ENCODE data around the gene PARVG. TPM values are rescaled to one million over a fixed set of nuclear protein-coding genes. Genes with fewer than 3 reads are reported as not detected.

PARVG gene
- total and polyA plus RNA-seq, 9 donors = 2.9 to 14.1 (median 4.1) TPM

DNA sequence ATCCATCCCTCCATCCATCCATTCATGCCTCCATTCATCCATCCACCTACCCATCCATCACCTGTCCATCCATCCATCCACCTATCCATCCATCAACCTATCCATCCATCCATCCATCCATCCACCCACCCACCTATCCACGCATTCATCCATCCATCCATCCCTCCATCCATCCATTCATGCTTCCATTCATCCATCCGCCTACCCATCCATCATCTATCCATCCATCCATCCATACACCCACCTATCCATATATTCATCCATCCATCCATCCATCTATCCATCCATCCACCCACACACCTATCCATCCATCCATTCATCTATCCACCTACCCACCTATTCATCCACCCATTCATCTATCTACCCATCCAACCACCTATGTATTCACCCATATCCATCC, 13.8 kb downstream of the PARVG start:
- no peaks in the 10 kb centered on the region for H3K36me3 ChIP-seq
- TF ChIP-seq POLR2A (IDR thresholded peaks at IDR 0.05) (no peak), EP300 (IDR thresholded peaks at IDR 0.05) (no peak)
- TF ChIP-seq, protein P1, sequence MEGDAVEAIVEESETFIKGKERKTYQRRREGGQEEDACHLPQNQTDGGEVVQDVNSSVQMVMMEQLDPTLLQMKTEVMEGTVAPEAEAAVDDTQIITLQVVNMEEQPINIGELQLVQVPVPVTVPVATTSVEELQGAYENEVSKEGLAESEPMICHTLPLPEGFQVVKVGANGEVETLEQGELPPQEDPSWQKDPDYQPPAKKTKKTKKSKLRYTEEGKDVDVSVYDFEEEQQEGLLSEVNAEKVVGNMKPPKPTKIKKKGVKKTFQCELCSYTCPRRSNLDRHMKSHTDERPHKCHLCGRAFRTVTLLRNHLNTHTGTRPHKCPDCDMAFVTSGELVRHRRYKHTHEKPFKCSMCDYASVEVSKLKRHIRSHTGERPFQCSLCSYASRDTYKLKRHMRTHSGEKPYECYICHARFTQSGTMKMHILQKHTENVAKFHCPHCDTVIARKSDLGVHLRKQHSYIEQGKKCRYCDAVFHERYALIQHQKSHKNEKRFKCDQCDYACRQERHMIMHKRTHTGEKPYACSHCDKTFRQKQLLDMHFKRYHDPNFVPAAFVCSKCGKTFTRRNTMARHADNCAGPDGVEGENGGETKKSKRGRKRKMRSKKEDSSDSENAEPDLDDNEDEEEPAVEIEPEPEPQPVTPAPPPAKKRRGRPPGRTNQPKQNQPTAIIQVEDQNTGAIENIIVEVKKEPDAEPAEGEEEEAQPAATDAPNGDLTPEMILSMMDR (IDR thresholded peaks at IDR 0.05) = no peak
- no peaks in the 10 kb centered on the region for H3K4me1 ChIP-seq (ENCODE audit: insufficient read depth)
- no peaks in the 10 kb centered on the region for H3K9me3 ChIP-seq
- WGBS, 3 donors = 69 to 98% (median 97%) methylated on average over 2 of the region's 2 CpGs
- DNase-seq = no peak
- no peaks in the 10 kb centered on the region for H3K27me3 ChIP-seq
- intact Hi-C loops (cut with DNase I) = no loop called here
- H3K4me3 ChIP-seq = no peak overlapping the region
- no peak overlapping the region for H3K27ac ChIP-seq

DNA sequence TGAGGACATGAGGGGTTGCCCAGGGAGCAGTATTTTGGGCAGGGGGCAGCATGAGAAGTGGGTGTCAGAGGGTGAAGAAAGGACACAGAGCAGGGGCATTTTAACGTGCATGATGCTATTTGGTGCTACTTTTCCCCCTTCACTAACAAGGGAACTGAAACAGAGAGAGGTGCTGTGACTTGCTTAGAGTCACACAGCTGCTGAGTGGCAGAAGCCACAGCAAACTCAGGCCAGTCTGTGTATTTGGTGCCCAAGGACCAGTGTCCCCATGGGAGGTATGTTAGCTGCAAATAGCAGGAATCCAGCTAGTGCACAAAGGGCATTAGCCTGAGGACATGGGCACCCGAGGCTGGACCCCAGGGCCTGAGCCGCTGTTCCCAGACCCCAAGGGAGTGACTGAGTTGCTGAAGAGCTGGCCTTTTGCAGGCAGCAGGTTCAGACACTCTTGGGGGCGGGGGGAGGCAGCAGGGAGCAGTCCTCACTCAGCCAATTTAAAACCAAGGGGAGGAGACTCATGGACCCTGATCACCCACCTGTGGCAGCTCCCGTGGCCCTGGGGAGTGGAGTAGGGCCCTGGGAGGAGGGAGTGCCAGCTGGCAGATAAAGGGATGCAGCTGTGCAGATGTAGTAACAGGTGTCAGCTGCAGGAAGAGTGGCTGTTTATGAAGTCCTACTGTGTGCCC, 14.6 kb downstream of the PARVG start:
- no peak overlapping the region for H3K27ac ChIP-seq
- WGBS, 3 donors = 54 to 60% (median 56%) methylated on average over 5 of the region's 5 CpGs
- intact Hi-C loops (cut with DNase I) = no loop called here
- no peaks in the 10 kb centered on the region for H3K9me3 ChIP-seq
- DNase-seq = peak in 1 of 5 donors; percentile 5
- H3K4me1 ChIP-seq (ENCODE audit: insufficient read depth) = no peaks in the 10 kb centered on the region
- no peak overlapping the region for H3K4me3 ChIP-seq
- TF ChIP-seq EP300 (IDR thresholded peaks at IDR 0.05) = no peak
- TF ChIP-seq POLR2A (IDR thresholded peaks at IDR 0.05) = no peak
- TF ChIP-seq, protein P1 (IDR thresholded peaks at IDR 0.05) = no peak
- H3K36me3 ChIP-seq = no peaks in the 10 kb centered on the region
- no peaks in the 10 kb centered on the region for H3K27me3 ChIP-seq

DNA sequence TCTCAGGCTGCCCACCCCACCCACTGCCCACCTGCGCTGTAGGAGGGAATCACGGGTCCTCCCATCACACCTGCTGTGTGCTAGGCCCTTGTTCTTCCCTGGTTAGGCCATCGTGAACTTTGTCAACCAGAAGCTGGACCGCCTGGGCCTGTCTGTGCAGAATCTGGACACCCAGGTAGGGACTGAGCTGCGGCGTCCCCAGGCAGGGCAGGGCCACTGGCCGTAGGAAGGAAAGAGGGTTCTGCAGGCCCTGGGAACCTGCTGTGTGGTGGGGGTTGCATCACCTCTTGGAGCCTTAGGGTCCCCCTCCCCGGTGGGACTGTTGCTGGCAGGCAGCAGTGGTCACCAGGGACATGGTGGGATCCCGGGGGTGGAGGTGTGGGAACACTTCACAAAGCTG, 15.5 kb downstream of the PARVG start:
- no peaks in the 10 kb centered on the region for H3K36me3 ChIP-seq
- H3K27me3 ChIP-seq = no peaks in the 10 kb centered on the region
- peak in 1 of 5 donors; percentile 9 for DNase-seq
- WGBS, 3 donors = 68 to 75% (median 74%) methylated on average over 9 of the region's 9 CpGs
- no peak for TF ChIP-seq POLR2A (IDR thresholded peaks at IDR 0.05)
- TF ChIP-seq, protein P1 (IDR thresholded peaks at IDR 0.05) = no peak
- no peak overlapping the region for H3K4me3 ChIP-seq
- no peaks in the 10 kb centered on the region for H3K9me3 ChIP-seq
- H3K27ac ChIP-seq = no peak overlapping the region
- intact Hi-C loops (cut with DNase I) = no loop called here
- no peaks in the 10 kb centered on the region for H3K4me1 ChIP-seq (ENCODE audit: insufficient read depth)

DNA sequence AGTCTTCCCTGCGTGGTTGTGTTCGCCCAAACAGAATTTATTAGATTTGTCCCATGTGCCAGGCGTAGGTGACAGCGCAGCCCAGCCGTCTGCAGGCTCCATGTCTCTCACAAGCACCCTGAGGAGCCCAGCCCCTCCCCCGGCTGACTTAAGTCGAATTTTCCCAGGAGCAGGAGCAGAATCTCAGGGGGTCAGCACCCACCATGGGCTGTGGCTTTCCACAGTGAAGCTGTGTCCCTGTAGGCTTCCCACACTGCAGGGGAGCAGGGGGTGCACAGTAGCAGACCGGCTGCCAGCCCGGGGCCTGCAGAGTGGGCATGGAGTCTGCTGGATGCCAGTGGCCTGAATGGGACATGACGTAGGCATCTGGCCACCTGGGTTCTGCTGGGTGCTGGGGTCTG, 16.0 kb downstream of the PARVG start:
- Histone ChIP-seq H3K27ac (no peak overlapping the region), H3K27me3 (no peaks in the 10 kb centered on the region), H3K9me3 (no peaks in the 10 kb centered on the region), H3K4me1 (ENCODE audit: insufficient read depth) (no peaks in the 10 kb centered on the region), H3K36me3 (no peaks in the 10 kb centered on the region), H3K4me3 (no peak overlapping the region)
- DNase-seq = peak in 1 of 5 donors; percentile 6
- 76 to 83% (median 81%) methylated on average over 10 of the region's 10 CpGs for WGBS, 3 donors
- TF ChIP-seq POLR2A (IDR thresholded peaks at IDR 0.05) = no peak
- intact Hi-C loops (cut with DNase I) = no loop called here

DNA sequence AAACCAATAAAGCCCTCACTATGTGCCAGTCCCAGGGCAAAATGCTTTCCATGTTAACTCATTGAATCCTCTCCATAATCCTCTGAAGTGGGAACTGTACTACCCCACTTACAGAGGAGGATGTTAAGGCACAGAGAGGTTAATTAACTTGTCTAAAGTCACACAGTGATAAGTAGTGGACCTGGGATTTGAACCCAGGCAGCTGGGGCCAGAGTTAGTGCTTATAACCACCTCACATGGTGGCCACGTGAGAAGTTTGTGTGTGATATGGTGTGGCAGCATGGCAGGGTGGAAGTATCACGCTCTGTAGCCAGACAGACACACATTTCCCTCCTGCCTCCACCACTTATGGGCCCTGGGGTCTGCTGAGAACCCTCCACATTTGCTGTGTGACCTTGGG, 16.5 kb downstream of the PARVG start:
- no peaks in the 10 kb centered on the region for H3K27me3 ChIP-seq
- H3K27ac ChIP-seq = no peak overlapping the region
- TF ChIP-seq POLR2A (IDR thresholded peaks at IDR 0.05) = no peak
- intact Hi-C loops (cut with DNase I) = no loop called here
- peak in 1 of 5 donors; percentile 1 for DNase-seq
- 90 to 93% (median 93%) methylated on average over 2 of the region's 2 CpGs for WGBS, 3 donors
- H3K9me3 ChIP-seq = no peaks in the 10 kb centered on the region
- H3K4me3 ChIP-seq = no peak overlapping the region
- no peaks in the 10 kb centered on the region for H3K36me3 ChIP-seq
- no peaks in the 10 kb centered on the region for H3K4me1 ChIP-seq (ENCODE audit: insufficient read depth)
